ENCODE results near the gene ZNF521. TPM values are rescaled to one million over a fixed set of nuclear protein-coding genes. Genes with fewer than 3 reads are reported as not detected.

Gene ZNF521
- total RNA-seq, 1 experiment from 2014 or later: 0.04 TPM

- Histone ChIP-seq H3K9ac (ENCODE audit: low read length) (no peak overlapping the region), H3K27ac (ENCODE audit: low read length) (no peak overlapping the region), H4K20me1 (ENCODE audit: low read length) (no peaks in the 10 kb centered on the region), H3K79me2 (ENCODE audit: low read length) (no peaks in the 10 kb centered on the region), H3F3A (ENCODE audit: low read length, unreplicated experiment) (no peaks in the 10 kb centered on the region), H3K36me3 (ENCODE audit: low read depth, low read length) (no peaks in the 10 kb centered on the region), H3K4me1 (ENCODE audit: insufficient read depth, low read length) (no peaks in the 10 kb centered on the region), H3K9me2 (replicated peaks; ENCODE audit: low read length) (no peaks in the 10 kb centered on the region), H3K4me3 (ENCODE audit: low read length) (no peak overlapping the region), H3K9me3 (ENCODE audit: low read length) (no peaks in the 10 kb centered on the region), H3K4me2 (ENCODE audit: low read length) (no peak overlapping the region), H2AFZ (ENCODE audit: low read length) (no peak overlapping the region), H3K27me3 (ENCODE audit: low read length) (peaks cover 35% of the 10 kb centered on the region)
- no peak for TF ChIP-seq EZH2 (IDR thresholded peaks at IDR 0.05; ENCODE audit: low read length, unreplicated experiment)
- no peak for TF ChIP-seq CTCF (conservative IDR thresholded peaks at IDR 0.05; ENCODE audit: low read depth, low read length)
- TF ChIP-seq EZH2phosphoT487 (IDR thresholded peaks at IDR 0.05; ENCODE audit: borderline replicate concordance, low read length): no peak
- DNase-seq (no peak), ATAC-seq (no peak)
- POLR2A ChIA-PET (ENCODE audit: unreplicated experiment): no interaction called here
- intact Hi-C loops (cut with micrococcal nuclease): no loop called here
- CTCF ChIA-PET: interaction anchor here (0.6 kb wide), 1 partner anchor 45 kb away, joined by 3 read pairs; no protein-coding TSS in a partner anchor
- BruUV-seq (replicated peaks): no TSS peak
Measured at GRCh38 chr18:25099895-25100294, 252.1 kb downstream of the ZNF521 start.

DNA sequence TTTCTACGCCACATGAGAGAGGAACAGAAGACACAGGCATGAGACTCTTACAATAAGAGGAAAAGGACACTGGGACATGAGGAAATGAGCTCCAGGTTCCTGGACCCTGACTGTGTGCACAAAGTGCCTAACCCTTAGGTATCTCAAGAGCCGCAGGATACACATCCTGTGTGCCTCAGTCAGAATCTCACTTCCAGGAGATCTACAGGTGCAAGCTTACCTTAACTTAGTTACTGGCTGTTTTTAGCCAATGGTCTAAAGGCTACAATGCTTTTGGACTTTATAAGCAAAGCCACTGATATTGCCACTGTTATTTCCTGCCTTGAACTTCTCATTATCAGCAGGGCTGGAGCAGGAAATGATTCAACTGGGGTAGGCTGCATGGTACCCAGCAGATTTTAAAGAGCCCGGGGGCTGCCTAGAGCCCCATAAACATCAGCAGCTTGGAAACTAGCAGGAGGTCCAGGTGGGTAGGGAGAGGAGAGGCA, 254.4 kb downstream of the ZNF521 start:
- Histone ChIP-seq H3K4me1 (ENCODE audit: insufficient read depth, low read length) (no peaks in the 10 kb centered on the region), H3K9me2 (replicated peaks; ENCODE audit: low read length) (no peaks in the 10 kb centered on the region), H3K4me3 (ENCODE audit: low read length) (no peak overlapping the region), H3K4me2 (ENCODE audit: low read length) (no peak overlapping the region), H3F3A (ENCODE audit: low read length, unreplicated experiment) (no peaks in the 10 kb centered on the region), H3K36me3 (ENCODE audit: low read depth, low read length) (no peaks in the 10 kb centered on the region), H3K27me3 (ENCODE audit: low read length) (peaks cover 24% of the 10 kb centered on the region), H3K9me3 (ENCODE audit: low read length) (no peaks in the 10 kb centered on the region), H4K20me1 (ENCODE audit: low read length) (no peaks in the 10 kb centered on the region), H2AFZ (ENCODE audit: low read length) (no peak overlapping the region), H3K9ac (ENCODE audit: low read length) (no peak overlapping the region), H3K79me2 (ENCODE audit: low read length) (no peaks in the 10 kb centered on the region), H3K27ac (ENCODE audit: low read length) (no peak overlapping the region)
- DNase-seq (no peak), ATAC-seq (no peak)
- no peak for TF ChIP-seq CTCF (conservative IDR thresholded peaks at IDR 0.05; ENCODE audit: low read depth, low read length)
- no peak for TF ChIP-seq EZH2phosphoT487 (IDR thresholded peaks at IDR 0.05; ENCODE audit: borderline replicate concordance, low read length)
- TF ChIP-seq EZH2 (IDR thresholded peaks at IDR 0.05; ENCODE audit: low read length, unreplicated experiment): no peak
- CTCF ChIA-PET: no interaction called here
- intact Hi-C loops (cut with micrococcal nuclease): no loop called here
- POLR2A ChIA-PET (ENCODE audit: unreplicated experiment): no interaction called here
- no TSS peak for BruUV-seq (replicated peaks)

DNA sequence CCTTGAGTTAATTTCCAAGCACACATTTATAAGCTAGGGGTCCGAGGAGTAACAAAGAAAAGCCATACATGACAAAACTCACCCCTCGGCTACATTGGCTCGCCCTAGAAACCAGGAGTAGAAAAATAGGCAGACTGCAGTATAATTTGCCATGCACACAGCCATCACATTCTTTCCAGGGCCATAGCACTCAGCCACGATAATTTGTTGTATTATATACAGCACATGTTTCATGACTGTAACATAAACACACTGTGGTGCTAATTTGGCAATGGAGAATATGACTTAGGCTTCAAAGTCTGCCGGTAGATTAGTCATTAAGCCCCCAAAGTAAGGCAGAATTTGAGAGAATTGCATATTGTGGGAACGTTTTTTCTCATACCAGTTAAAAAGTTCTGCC, 254.9 kb downstream of the ZNF521 start:
- CTCF ChIA-PET: no interaction called here
- BruUV-seq (replicated peaks): no TSS peak

More for the DNA sequence above, 254.9 kb downstream of the ZNF521 start:
- no peak for ATAC-seq
- Histone ChIP-seq H3F3A (ENCODE audit: low read length, unreplicated experiment) (no peaks in the 10 kb centered on the region), H3K4me2 (ENCODE audit: low read length) (no peak overlapping the region), H2AFZ (ENCODE audit: low read length) (no peak overlapping the region), H3K27ac (ENCODE audit: low read length) (no peak overlapping the region), H3K4me1 (ENCODE audit: insufficient read depth, low read length) (no peaks in the 10 kb centered on the region), H3K9me3 (ENCODE audit: low read length) (no peaks in the 10 kb centered on the region), H3K27me3 (ENCODE audit: low read length) (peaks cover 22% of the 10 kb centered on the region), H3K79me2 (ENCODE audit: low read length) (no peaks in the 10 kb centered on the region), H3K36me3 (ENCODE audit: low read depth, low read length) (no peaks in the 10 kb centered on the region), H3K9me2 (replicated peaks; ENCODE audit: low read length) (no peaks in the 10 kb centered on the region), H4K20me1 (ENCODE audit: low read length) (no peaks in the 10 kb centered on the region), H3K4me3 (ENCODE audit: low read length) (no peak overlapping the region), H3K9ac (ENCODE audit: low read length) (no peak overlapping the region)
- DNase-seq: no peak
- intact Hi-C loops (cut with micrococcal nuclease): no loop called here
- no peak for TF ChIP-seq CTCF (conservative IDR thresholded peaks at IDR 0.05; ENCODE audit: low read depth, low read length)
- TF ChIP-seq EZH2phosphoT487 (IDR thresholded peaks at IDR 0.05; ENCODE audit: borderline replicate concordance, low read length): no peak
- no peak for TF ChIP-seq EZH2 (IDR thresholded peaks at IDR 0.05; ENCODE audit: low read length, unreplicated experiment)
- POLR2A ChIA-PET (ENCODE audit: unreplicated experiment): no interaction called here
